Nephron progenitor cell (in vitro differentiated cells): ENCODE data around the gene PROK1.
A peak's percentile ranks its signal among the peaks of the same experiment; 100 is the strongest.
"Not testable (repeated sequence)": the region's sequence is repeated elsewhere in the genome, so short reads cannot be mapped to it uniquely, and the experiment has no call there.

ENCODE experiments used
- DNase-seq: peaks from one replicate; pipeline ENCODE4 v3.0.0; 2021
- H3K27ac Mint-ChIP-seq: 2 replicates; pipeline ENCODE4 v1.8.0; 2021; ENCODE audit warnings: mild to moderate bottlenecking, moderate library complexity, mixed read lengths
- H3K27me3 Mint-ChIP-seq: 2 replicates; pipeline ENCODE4 v1.8.0; 2021; ENCODE audit warnings: mild to moderate bottlenecking, low read depth, mixed read lengths; ENCODE audit not compliant: poor library complexity
- H3K36me3 Mint-ChIP-seq: 2 replicates; pipeline ENCODE4 v1.8.0; 2021; ENCODE audit warnings: low read depth, mixed read lengths
- H3K4me1 Mint-ChIP-seq: 2 replicates; pipeline ENCODE4 v1.8.0; 2021; ENCODE audit warnings: mixed read lengths
- H3K4me3 Mint-ChIP-seq: 2 replicates; pipeline ENCODE4 v1.8.0; 2021; ENCODE audit warnings: mild to moderate bottlenecking, moderate library complexity, mixed read lengths
- H3K9me3 Mint-ChIP-seq: 2 replicates; pipeline ENCODE4 v1.8.0; 2021; ENCODE audit warnings: mild to moderate bottlenecking, moderate library complexity, mixed read lengths
- TF ChIP-seq, protein P1 (sequence below): fragments of 200-600 bp; sonication (generic); IDR thresholded peaks from 2 replicates; pipeline ENCODE4 v1.5.0; 2021; ENCODE audit warnings: antibody characterized with exemption

Gene PROK1

DNA sequence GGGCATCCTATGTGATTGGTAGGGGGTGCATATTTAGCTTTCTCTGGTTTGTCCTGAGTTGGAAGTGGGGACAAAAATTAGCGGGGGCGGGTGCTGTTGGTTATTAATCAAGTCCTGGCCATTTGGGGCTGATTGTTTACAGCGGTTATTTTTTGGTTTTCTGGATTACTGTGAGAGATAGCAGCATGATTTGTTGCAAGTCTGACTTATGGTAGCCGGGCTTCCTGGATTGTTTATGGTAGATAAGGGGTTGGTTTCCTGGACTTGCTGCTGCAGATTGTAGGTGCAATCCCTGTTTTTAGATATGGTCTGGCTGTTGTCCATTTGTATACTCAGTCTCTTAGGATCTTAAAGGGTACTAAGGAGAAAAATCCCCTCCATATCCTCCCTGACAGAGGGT, 12.1 kb upstream of the PROK1 start:
- TF ChIP-seq, protein P1, sequence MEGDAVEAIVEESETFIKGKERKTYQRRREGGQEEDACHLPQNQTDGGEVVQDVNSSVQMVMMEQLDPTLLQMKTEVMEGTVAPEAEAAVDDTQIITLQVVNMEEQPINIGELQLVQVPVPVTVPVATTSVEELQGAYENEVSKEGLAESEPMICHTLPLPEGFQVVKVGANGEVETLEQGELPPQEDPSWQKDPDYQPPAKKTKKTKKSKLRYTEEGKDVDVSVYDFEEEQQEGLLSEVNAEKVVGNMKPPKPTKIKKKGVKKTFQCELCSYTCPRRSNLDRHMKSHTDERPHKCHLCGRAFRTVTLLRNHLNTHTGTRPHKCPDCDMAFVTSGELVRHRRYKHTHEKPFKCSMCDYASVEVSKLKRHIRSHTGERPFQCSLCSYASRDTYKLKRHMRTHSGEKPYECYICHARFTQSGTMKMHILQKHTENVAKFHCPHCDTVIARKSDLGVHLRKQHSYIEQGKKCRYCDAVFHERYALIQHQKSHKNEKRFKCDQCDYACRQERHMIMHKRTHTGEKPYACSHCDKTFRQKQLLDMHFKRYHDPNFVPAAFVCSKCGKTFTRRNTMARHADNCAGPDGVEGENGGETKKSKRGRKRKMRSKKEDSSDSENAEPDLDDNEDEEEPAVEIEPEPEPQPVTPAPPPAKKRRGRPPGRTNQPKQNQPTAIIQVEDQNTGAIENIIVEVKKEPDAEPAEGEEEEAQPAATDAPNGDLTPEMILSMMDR, result no peak
- Mint-ChIP-seq H3K27ac (no peak overlapping the region), H3K4me1 (peaks cover 58% of the 10 kb centered on the region), H3K36me3 (no peaks in the 10 kb centered on the region), H3K9me3 (no peaks in the 10 kb centered on the region), H3K4me3 (no peak overlapping the region), H3K27me3 (peaks cover 33% of the 10 kb centered on the region)
- DNase-seq, result no peak

DNA sequence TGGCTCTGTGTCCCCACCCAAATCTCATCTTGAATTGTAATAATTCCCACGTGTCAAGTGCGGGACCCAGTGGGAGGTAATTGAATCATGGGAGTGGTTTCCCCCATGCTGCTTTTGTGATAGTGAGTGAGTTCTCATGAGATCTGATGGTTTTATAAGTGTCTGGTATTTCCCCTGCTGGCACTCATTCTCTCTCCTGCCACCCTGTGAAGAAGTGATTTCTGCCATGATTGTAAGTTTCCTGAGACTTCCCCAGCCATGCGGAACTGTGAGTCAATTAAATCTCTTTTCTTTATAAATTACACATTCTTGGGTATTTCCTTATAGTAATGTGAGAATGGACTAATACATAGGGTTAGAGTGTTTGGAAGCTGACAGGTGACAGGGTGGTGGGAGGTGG, 11.1 kb upstream of the PROK1 start:
- not testable (repeated sequence) for H3K27ac Mint-ChIP-seq, H3K9me3 Mint-ChIP-seq, H3K36me3 Mint-ChIP-seq, H3K4me3 Mint-ChIP-seq, DNase-seq
- H3K4me1 Mint-ChIP-seq, result peaks cover 53% of the 10 kb centered on the region
- peaks cover 35% of the 10 kb centered on the region for H3K27me3 Mint-ChIP-seq

DNA sequence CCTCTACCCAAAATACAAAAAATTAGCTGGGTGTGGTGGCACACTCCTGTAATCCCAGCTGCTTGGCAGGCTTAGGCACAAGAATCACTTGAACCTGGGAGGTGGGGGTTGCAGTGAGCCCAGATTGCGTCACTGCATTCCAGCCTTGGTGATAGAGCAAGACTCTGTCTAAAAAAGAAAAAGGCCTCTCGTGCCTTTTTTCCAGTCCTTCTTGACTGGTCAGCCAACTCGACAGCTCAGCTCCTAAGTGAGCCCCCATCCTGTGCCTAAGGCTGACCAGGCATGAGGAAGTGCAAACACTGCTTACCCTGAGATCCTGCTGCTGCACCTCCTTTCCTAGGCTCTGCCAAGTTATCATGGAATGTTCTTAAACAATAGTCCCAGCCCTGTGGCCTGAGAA, 10.1 kb upstream of the PROK1 start:
- Mint-ChIP-seq H3K27ac (no peak overlapping the region), H3K4me3 (no peak overlapping the region), H3K36me3 (no peaks in the 10 kb centered on the region), H3K27me3 (peaks cover 35% of the 10 kb centered on the region), H3K9me3 (no peaks in the 10 kb centered on the region), H3K4me1 (peaks cover 44% of the 10 kb centered on the region)
- DNase-seq, result no peak
- TF ChIP-seq, protein P1, result no peak

DNA sequence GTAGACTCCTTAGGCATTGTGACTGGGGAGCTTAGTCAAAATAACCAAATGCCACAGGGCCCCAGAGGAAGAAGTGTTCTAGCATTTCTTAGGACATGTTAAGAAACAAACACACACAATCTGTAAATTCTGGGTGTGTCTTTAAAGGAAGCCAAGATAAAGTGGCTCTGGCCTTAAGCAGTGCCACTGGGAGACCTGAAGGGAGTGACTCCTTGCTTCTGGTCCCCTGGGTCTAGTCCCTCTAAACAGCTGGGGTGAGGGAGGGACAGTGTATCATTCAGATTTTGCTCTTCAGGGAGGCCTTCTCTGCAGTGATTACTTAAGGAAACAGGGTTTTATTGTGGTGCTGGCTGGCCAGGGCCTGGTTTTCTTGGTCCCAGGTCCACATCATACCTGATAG, 9.1 kb upstream of the PROK1 start:
- no peak overlapping the region for H3K4me3 Mint-ChIP-seq
- peaks cover 34% of the 10 kb centered on the region for H3K4me1 Mint-ChIP-seq
- H3K9me3 Mint-ChIP-seq, result no peaks in the 10 kb centered on the region
- H3K36me3 Mint-ChIP-seq, result no peaks in the 10 kb centered on the region
- H3K27ac Mint-ChIP-seq, result no peak overlapping the region
- H3K27me3 Mint-ChIP-seq, result peaks cover 35% of the 10 kb centered on the region
- DNase-seq, result no peak
- TF ChIP-seq, protein P1, result no peak

DNA sequence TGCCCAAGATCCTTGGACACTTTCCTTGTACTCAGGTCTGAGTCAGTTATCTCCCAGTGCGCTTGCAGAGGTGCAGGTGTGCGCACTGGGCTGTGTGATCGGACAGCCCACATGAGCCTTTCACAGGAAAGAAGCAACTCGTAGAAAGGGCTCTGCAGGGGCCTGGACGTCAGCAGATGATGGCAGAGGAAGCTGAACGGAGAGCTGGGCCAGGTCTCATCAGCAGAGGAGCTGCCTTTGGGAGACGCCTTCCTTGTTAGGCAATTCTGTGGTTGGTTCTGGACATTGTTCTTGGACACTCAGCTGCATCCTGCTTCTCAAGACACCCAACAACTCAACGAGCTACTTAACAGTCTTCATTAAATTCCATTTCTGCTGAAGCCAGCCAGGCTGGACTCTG, 7.5 kb upstream of the PROK1 start:
- no peaks in the 10 kb centered on the region for H3K9me3 Mint-ChIP-seq
- TF ChIP-seq, protein P1, result no peak
- H3K27ac Mint-ChIP-seq, result no peak overlapping the region
- DNase-seq, result no peak
- no peak overlapping the region for H3K4me3 Mint-ChIP-seq
- peaks cover 33% of the 10 kb centered on the region for H3K27me3 Mint-ChIP-seq
- no peaks in the 10 kb centered on the region for H3K36me3 Mint-ChIP-seq
- peaks cover 18% of the 10 kb centered on the region for H3K4me1 Mint-ChIP-seq

DNA sequence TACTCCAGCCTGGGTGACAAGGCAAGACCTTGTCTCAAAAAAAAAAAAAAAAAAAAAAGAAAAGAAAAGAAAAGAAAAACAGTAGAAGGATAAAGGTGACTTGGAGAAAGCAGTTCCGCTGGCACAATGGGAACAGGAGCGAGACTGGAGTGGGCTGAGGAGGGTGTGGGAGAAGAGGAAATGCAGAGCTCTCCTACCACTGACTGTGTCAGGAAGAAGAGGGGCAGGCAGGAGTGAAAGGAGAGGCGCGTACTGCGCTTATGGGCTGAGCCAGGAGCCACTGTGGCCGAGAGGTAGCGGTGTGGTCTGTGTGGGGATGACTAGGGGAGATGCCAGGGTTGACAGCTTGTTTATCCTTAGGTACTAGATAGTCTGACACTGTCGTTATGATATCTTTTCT, 6.4 kb upstream of the PROK1 start:
- Mint-ChIP-seq H3K4me3 (no peak overlapping the region), H3K9me3 (no peaks in the 10 kb centered on the region)

More for the DNA sequence above, 6.4 kb upstream of the PROK1 start:
- H3K36me3 Mint-ChIP-seq, result no peaks in the 10 kb centered on the region
- peak overlapping the region; percentile 78 for H3K27ac Mint-ChIP-seq
- TF ChIP-seq, protein P1, result no peak
- DNase-seq, result no peak
- H3K27me3 Mint-ChIP-seq, result peaks cover 27% of the 10 kb centered on the region
- H3K4me1 Mint-ChIP-seq, result peaks cover 8% of the 10 kb centered on the region
